Activated naive CD4-positive, alpha-beta T cell treated with anti-CD3 and anti-CD28 coated beads for 36 hours (primary cell): ENCODE results near the gene PTPRH. TPM values are rescaled to one million over a fixed set of nuclear protein-coding genes. Genes with fewer than 3 reads are reported as not detected.

Experiments used
- CTCF ChIA-PET: fragments of 350-600 bp; sonication (Branson Sonifier 250); formaldehyde crosslinking; loops from one replicate; lab custom pipeline; 2021; ENCODE audit warnings: antibody characterized with exemption; lab: Charles Lee
- DNase-seq: peaks from one replicate; pipeline ENCODE4 v3.0.0-alpha.2; 2020
- H3K27ac Mint-ChIP-seq: one replicate; pipeline ENCODE4 v1.8.0; 2021; ENCODE audit warnings: mild to moderate bottlenecking, mixed read lengths
- H3K27me3 Mint-ChIP-seq: one replicate; pipeline ENCODE4 v1.8.0; 2021; ENCODE audit warnings: low read depth, mixed read lengths
- H3K36me3 Mint-ChIP-seq: one replicate; pipeline ENCODE4 v1.8.0; 2021; ENCODE audit warnings: low read depth, mixed read lengths
- H3K4me1 Mint-ChIP-seq: one replicate; pipeline ENCODE4 v1.8.0; 2021; ENCODE audit warnings: low read depth, mixed read lengths
- H3K4me3 Mint-ChIP-seq: one replicate; pipeline ENCODE4 v1.8.0; 2021; ENCODE audit warnings: mild to moderate bottlenecking, moderate library complexity, mixed read lengths
- H3K9me3 Mint-ChIP-seq: one replicate; pipeline ENCODE4 v1.8.0; 2021; ENCODE audit warnings: mixed read lengths
- intact Hi-C: fragments of 100-400 bp; cut with micrococcal nuclease; formaldehyde crosslinking; loops from one replicate; pipeline ENCODE4 v1.15.1; 2023
- total RNA-seq, 2 experiments: library from RNA; stranded (reverse); gene quantifications; one replicate each; pipeline ENCODE4 v1.2.3, GENCODE V29; 2021

The PTPRH gene
- total RNA-seq, 2 experiments from 2014 or later, result not detected

GRCh38 chr19:55146078-55146704 is 63.1 kb downstream of the PTPRH start:
- no peak overlapping the region for H3K27ac Mint-ChIP-seq
- H3K36me3 Mint-ChIP-seq, result no peaks in the 10 kb centered on the region
- CTCF ChIA-PET, result interaction anchor here (0.6 to 1.8 kb wide), 2 partner anchors 8 to 14 kb away, joined by 5 to 8 read pairs; no protein-coding TSS in a partner anchor
- H3K4me1 Mint-ChIP-seq, result peaks cover 6% of the 10 kb centered on the region
- H3K4me3 Mint-ChIP-seq, result no peak overlapping the region
- intact Hi-C loops, result loop anchor here (10.0 kb wide), 1 partner anchor 459 kb away; the partner anchor contains the start of genes ZNF524 and ZNF865
- no peak for DNase-seq
- H3K27me3 Mint-ChIP-seq, result peaks cover 55% of the 10 kb centered on the region
- no peaks in the 10 kb centered on the region for H3K9me3 Mint-ChIP-seq

GRCh38 chr19:55145232-55145631 is 64.1 kb downstream of the PTPRH start:
- DNase-seq, result no peak
- Mint-ChIP-seq H3K4me3 (no peak overlapping the region), H3K27ac (no peak overlapping the region), H3K4me1 (peaks cover 8% of the 10 kb centered on the region), H3K9me3 (no peaks in the 10 kb centered on the region), H3K27me3 (peaks cover 58% of the 10 kb centered on the region), H3K36me3 (no peaks in the 10 kb centered on the region)
- intact Hi-C loops, result loop anchor here (10.0 kb wide), 1 partner anchor 460 kb away; the partner anchor contains the start of genes ZNF524 and ZNF865
- CTCF ChIA-PET, result interaction anchor here (0.6 kb wide), 1 partner anchor 276 kb away, joined by 3 read pairs; no protein-coding TSS in a partner anchor

- peaks cover 44% of the 10 kb centered on the region for H3K27me3 Mint-ChIP-seq
- no peak for DNase-seq
- peaks cover 8% of the 10 kb centered on the region for H3K4me1 Mint-ChIP-seq
- H3K4me3 Mint-ChIP-seq, result no peak overlapping the region
- no peak overlapping the region for H3K27ac Mint-ChIP-seq
- intact Hi-C loops, result loop anchor here (1.0 to 10.0 kb wide), 4 partner anchors 19 to 463 kb away; partner anchors contain the start of genes ZNF524 and ZNF865
- H3K9me3 Mint-ChIP-seq, result no peaks in the 10 kb centered on the region
- CTCF ChIA-PET, result interaction anchor here (0.6 to 3.0 kb wide), 13 partner anchors 9 to 709 kb away, joined by 3 to 24 read pairs (median 4); partner anchors contain the start of genes DNAAF3 and TNNI3
- no peaks in the 10 kb centered on the region for H3K36me3 Mint-ChIP-seq
These were observed 67.6 kb downstream of the PTPRH start for GRCh38 chr19:55141696-55142095.

GRCh38 chr19:55137915-55138314 is 71.4 kb downstream of the PTPRH start:
- H3K9me3 Mint-ChIP-seq, result no peaks in the 10 kb centered on the region
- no peak for DNase-seq
- H3K27ac Mint-ChIP-seq, result no peak overlapping the region
- no peak overlapping the region for H3K4me3 Mint-ChIP-seq
- H3K36me3 Mint-ChIP-seq, result no peaks in the 10 kb centered on the region
- peaks cover 31% of the 10 kb centered on the region for H3K27me3 Mint-ChIP-seq
- CTCF ChIA-PET, result interaction anchor here (0.7 kb wide), 1 partner anchor 256 kb away, joined by 5 read pairs; no protein-coding TSS in a partner anchor
- intact Hi-C loops, result no loop called here
- H3K4me1 Mint-ChIP-seq, result peaks cover 3% of the 10 kb centered on the region

GRCh38 chr19:55136399-55137102 is 72.8 kb downstream of the PTPRH start:
- CTCF ChIA-PET, result interaction anchor here (0.9 to 1.9 kb wide), 2 partner anchors 24 to 49 kb away, joined by 3 to 7 read pairs; no protein-coding TSS in a partner anchor
- no peak overlapping the region for H3K27ac Mint-ChIP-seq
- no peak for DNase-seq

GRCh38 chr19:55134736-55135135 is 74.6 kb downstream of the PTPRH start:
- no peak overlapping the region for H3K27ac Mint-ChIP-seq
- no peaks in the 10 kb centered on the region for H3K4me1 Mint-ChIP-seq
- H3K4me3 Mint-ChIP-seq, result no peak overlapping the region
- no peaks in the 10 kb centered on the region for H3K36me3 Mint-ChIP-seq
- no peak for DNase-seq
- H3K27me3 Mint-ChIP-seq, result peaks cover 37% of the 10 kb centered on the region
- no peaks in the 10 kb centered on the region for H3K9me3 Mint-ChIP-seq
- intact Hi-C loops, result no loop called here
- CTCF ChIA-PET, result interaction anchor here (0.7 kb wide), 1 partner anchor 481 kb away, joined by 4 read pairs; no protein-coding TSS in a partner anchor

More at GRCh38 chr19:55136399-55137102, 72.8 kb downstream of the PTPRH start:
- intact Hi-C loops, result no loop called here
- no peaks in the 10 kb centered on the region for H3K36me3 Mint-ChIP-seq
- H3K9me3 Mint-ChIP-seq, result no peaks in the 10 kb centered on the region
- no peak overlapping the region for H3K4me3 Mint-ChIP-seq
- peaks cover 34% of the 10 kb centered on the region for H3K27me3 Mint-ChIP-seq
- H3K4me1 Mint-ChIP-seq, result peaks cover 3% of the 10 kb centered on the region

GRCh38 chr19:55133639-55134444 is 75.5 kb downstream of the PTPRH start:
- no peak overlapping the region for H3K4me3 Mint-ChIP-seq
- H3K4me1 Mint-ChIP-seq, result no peaks in the 10 kb centered on the region
- no peaks in the 10 kb centered on the region for H3K9me3 Mint-ChIP-seq
- no peaks in the 10 kb centered on the region for H3K36me3 Mint-ChIP-seq
- H3K27me3 Mint-ChIP-seq, result peaks cover 35% of the 10 kb centered on the region
- CTCF ChIA-PET, result interaction anchor here (1.2 kb wide), 1 partner anchor 10 kb away, joined by 3 read pairs; no protein-coding TSS in a partner anchor
- no peak overlapping the region for H3K27ac Mint-ChIP-seq
- DNase-seq, result no peak
- intact Hi-C loops, result no loop called here

GRCh38 chr19:55132453-55133129 is 76.7 kb downstream of the PTPRH start:
- no peak overlapping the region for H3K4me3 Mint-ChIP-seq

GRCh38 chr19:55131421-55131820 is 77.9 kb downstream of the PTPRH start:
- H3K27ac Mint-ChIP-seq, result no peak overlapping the region
- CTCF ChIA-PET, result no interaction called here
- H3K27me3 Mint-ChIP-seq, result peaks cover 40% of the 10 kb centered on the region
- no peaks in the 10 kb centered on the region for H3K4me1 Mint-ChIP-seq
- no peaks in the 10 kb centered on the region for H3K36me3 Mint-ChIP-seq
- intact Hi-C loops, result no loop called here
- no peaks in the 10 kb centered on the region for H3K9me3 Mint-ChIP-seq
- no peak overlapping the region for H3K4me3 Mint-ChIP-seq
- DNase-seq, result no peak

More at GRCh38 chr19:55132453-55133129, 76.7 kb downstream of the PTPRH start:
- H3K9me3 Mint-ChIP-seq, result no peaks in the 10 kb centered on the region
- H3K27ac Mint-ChIP-seq, result no peak overlapping the region
- CTCF ChIA-PET, result interaction anchor here (0.9 to 1.3 kb wide), 3 partner anchors 9 to 47 kb away, joined by 3 to 4 read pairs (median 4); no protein-coding TSS in a partner anchor
- H3K4me1 Mint-ChIP-seq, result no peaks in the 10 kb centered on the region
- peaks cover 35% of the 10 kb centered on the region for H3K27me3 Mint-ChIP-seq
- intact Hi-C loops, result no loop called here
- no peak for DNase-seq
- no peaks in the 10 kb centered on the region for H3K36me3 Mint-ChIP-seq
